ENCODE results near the gene MRPL12. TPM values are rescaled to one million over a fixed set of nuclear protein-coding genes. Genes with fewer than 3 reads are reported as not detected.

Gene MRPL12
- total and polyA plus RNA-seq, 12 donors, result 24.0 to 159 (median 85.6) TPM

GRCh38 chr17:81676906-81677305, 26.3 kb upstream of the MRPL12 start:
- Histone ChIP-seq H3K36me3 (replicated peaks in 1 of 2) (peaks cover 0 to 27% of the 10 kb centered on the region in 2 donors), H3K9me3 (replicated peaks in 1 of 3) (no peaks in the 10 kb centered on the region), H3K27me3 (no peaks in the 10 kb centered on the region), H3K27ac (no peak overlapping the region), H3K4me1 (replicated peaks in 1 of 2) (no peaks in the 10 kb centered on the region), H3K4me3 (no peak overlapping the region)
- TF ChIP-seq CTCF (IDR thresholded peaks at IDR 0.05), result no peak
- TF ChIP-seq POLR2A (IDR thresholded peaks at IDR 0.05), result no peak
- 83 to 93% (median 89%) methylated on average over 7 to 17 of the region's 17 CpGs for WGBS, 4 donors
- intact Hi-C loops (cut with DNase I), result no loop called here
- no peak for DNase-seq

- WGBS, 4 donors, result 78 to 83% (median 81%) methylated on average over 11 of the region's 11 CpGs
- no peak overlapping the region for H3K27ac ChIP-seq
- no peaks in the 10 kb centered on the region for H3K27me3 ChIP-seq
- no peak for TF ChIP-seq CTCF (IDR thresholded peaks at IDR 0.05)
- TF ChIP-seq POLR2A (IDR thresholded peaks at IDR 0.05), result no peak
- H3K36me3 ChIP-seq (replicated peaks in 1 of 2), result no peaks in the 10 kb centered on the region
- peaks cover 14 to 20% of the 10 kb centered on the region in 2 donors for H3K4me1 ChIP-seq (replicated peaks in 1 of 2)
- intact Hi-C loops (cut with DNase I), result no loop called here
- no peak for DNase-seq
- H3K9me3 ChIP-seq (replicated peaks in 1 of 3), result no peaks in the 10 kb centered on the region
- no peak overlapping the region for H3K4me3 ChIP-seq
Measured at GRCh38 chr17:81680150-81680549, 23.0 kb upstream of the MRPL12 start.

GRCh38 chr17:81681672-81682071, 21.5 kb upstream of the MRPL12 start:
- no peaks in the 10 kb centered on the region for H3K27me3 ChIP-seq
- H3K36me3 ChIP-seq (replicated peaks in 1 of 2), result peaks cover 0 to 12% of the 10 kb centered on the region in 2 donors
- no peak overlapping the region for H3K27ac ChIP-seq
- no peak overlapping the region for H3K4me3 ChIP-seq
- peaks cover 18 to 29% of the 10 kb centered on the region in 2 donors for H3K4me1 ChIP-seq (replicated peaks in 1 of 2)
- intact Hi-C loops (cut with DNase I), result no loop called here
- H3K9me3 ChIP-seq (replicated peaks in 1 of 3), result no peaks in the 10 kb centered on the region
- whole genome bisulfite sequencing, 4 donors, result 74 to 80% (median 77%) methylated on average over 14 to 17 of the region's 17 CpGs
- DNase-seq, result no peak
- no peak for TF ChIP-seq POLR2A (IDR thresholded peaks at IDR 0.05)
- TF ChIP-seq CTCF (IDR thresholded peaks at IDR 0.05), result no peak

GRCh38 chr17:81682565-81683207, 20.5 kb upstream of the MRPL12 start:
- intact Hi-C loops (cut with DNase I), result no loop called here
- Histone ChIP-seq H3K36me3 (replicated peaks in 1 of 2) (peaks cover 0 to 22% of the 10 kb centered on the region in 2 donors), H3K27ac (peak overlapping the region in 1 of 5 donors; percentile 95), H3K4me1 (replicated peaks in 1 of 2) (peaks cover 18 to 29% of the 10 kb centered on the region in 2 donors), H3K27me3 (no peaks in the 10 kb centered on the region), H3K9me3 (replicated peaks in 1 of 3) (no peaks in the 10 kb centered on the region), H3K4me3 (peak overlapping the region in 3 of 4 donors; percentile 22 to 94 (median 73))
- no peak for DNase-seq
- 36 to 41% (median 40%) methylated on average over 15 to 19 of the region's 19 CpGs for WGBS, 4 donors
- no peak for TF ChIP-seq CTCF (IDR thresholded peaks at IDR 0.05)
- TF ChIP-seq POLR2A (IDR thresholded peaks at IDR 0.05), result no peak
